K562 (cell line): Measurements from ENCODE around the gene PLK5. TPM values are rescaled to one million over a fixed set of nuclear protein-coding genes. Genes with fewer than 3 reads are reported as not detected.

Experiments used
- ATAC-seq: fragments of 200-7000 bp; cut with Tn5 transposase; 3 replicates; pipeline ENCODE4 v1.9.1; 2020; ENCODE audit warnings: moderate library complexity
- BruUV-seq: library from RNA; stranded (reverse); fragments of 400-500 nt; replicated peaks from 2 replicates; lab custom pipeline; 2021; lab: Mats Ljungman, UMichigan
- CTCF ChIA-PET: fragments of 300-600 bp; formaldehyde crosslinking; extraction: SDS; loops from one replicate; lab custom pipeline; 2021; ENCODE audit warnings: low intra/inter-chr PET ratio; lab: Yijun Ruan, JAX
- POLR2A ChIA-PET: fragments of 300-600, 350-650 bp; sonication (Branson Sonifier 250); formaldehyde crosslinking; extraction: SDS; loops from one replicate; lab custom pipeline; 2021; ENCODE audit warnings: antibody characterized with exemption, inconsistent platforms; lab: Yijun Ruan, JAX
- DNase-seq, 4 experiments: peaks; one replicate each; pipeline versions ENCODE4 v3.0.0 to v3.0.0-alpha.2; 2011 to 2018; ENCODE audit warnings: low spot score in 3 of 4, mixed read lengths in 3 of 4; ENCODE audit errors: extremely low read depth in 1 of 4
- FAIRE-seq: peaks from 2 replicates; lab custom pipeline; 2011; peaks lifted over from hg19 to GRCh38; lab: Jason Lieb, UNC
- H2AFZ ChIP-seq: 2 replicates; pipeline ENCODE4 v1.6.0; 2011; ENCODE audit warnings: low read depth, low read length, control low read depth, inconsistent platforms
- H3K27ac ChIP-seq: fragments of 200-600 bp; 3 replicates; pipeline ENCODE4 v1.8.0; 2011; ENCODE audit warnings: low read depth, mild to moderate bottlenecking, control low read depth, inconsistent platforms, low read length, moderate library complexity, mixed read lengths; ENCODE audit errors: extremely low read depth
- H3K27me3 ChIP-seq, 2 experiments: fragments of 300-600 bp in 1 of 2; 2 replicates in 1 of 2; 3 replicates in 1 of 2; pipeline versions ENCODE4 v1.6.0 to v1.8.0; 2011; ENCODE audit warnings: inconsistent platforms in 2 of 2, low read length in 2 of 2, mild to moderate bottlenecking in 1 of 2, mixed read lengths in 1 of 2, moderate library complexity in 1 of 2; ENCODE audit not compliant: control insufficient read depth in 2 of 2, insufficient read depth in 2 of 2
- H3K36me3 ChIP-seq: fragments of 300-600 bp; 3 replicates; pipeline ENCODE4 v1.8.0; 2011; ENCODE audit warnings: mild to moderate bottlenecking, low read length, inconsistent platforms; ENCODE audit not compliant: control insufficient read depth, insufficient read depth
- H3K4me1 ChIP-seq, 2 experiments: fragments of 200-600 bp in 1 of 2; replicated peaks in 1 of 2; 2 replicates in 1 of 2; 3 replicates in 1 of 2; pipeline versions ENCODE4 v1.5.1 to v1.8.0; 2011; ENCODE audit warnings: inconsistent platforms in 2 of 2, low read length in 2 of 2, mild to moderate bottlenecking in 1 of 2, mixed read lengths in 1 of 2, moderate library complexity in 1 of 2; ENCODE audit not compliant: control insufficient read depth in 2 of 2, insufficient read depth in 2 of 2
- H3K4me2 ChIP-seq: 2 replicates; pipeline ENCODE4 v1.6.1; 2011; ENCODE audit warnings: low read length, control low read depth, inconsistent platforms, mixed read lengths; ENCODE audit not compliant: insufficient read depth
- H3K4me3 ChIP-seq: fragments of 200-600 bp; sonication (generic), shearing (Covaris generic); 2 replicates; pipeline ENCODE4 v1.5.1; 2016; ENCODE audit warnings: control low read depth, inconsistent platforms
- H3K79me2 ChIP-seq: fragments of 200-600 bp; 3 replicates; pipeline ENCODE4 v1.8.0; 2011; ENCODE audit warnings: low read length, inconsistent platforms; ENCODE audit not compliant: control insufficient read depth, insufficient read depth
- H3K9ac ChIP-seq, 2 experiments: 2 replicates each; pipeline versions ENCODE4 v1.6.0 to v1.6.1; 2011; ENCODE audit warnings: low read depth in 2 of 2, low read length in 2 of 2, control low read depth in 1 of 2, inconsistent platforms in 1 of 2, mild to moderate bottlenecking in 1 of 2, mixed read lengths in 1 of 2; ENCODE audit not compliant: insufficient read depth in 1 of 2
- H3K9me1 ChIP-seq: one replicate; pipeline ENCODE4 v1.6.0; 2011; ENCODE audit warnings: inconsistent platforms, mild to moderate bottlenecking, low read length, moderate library complexity; ENCODE audit not compliant: control insufficient read depth, insufficient read depth
- H3K9me3 ChIP-seq: replicated peaks from 2 replicates; pipeline ENCODE4 v1.5.1; 2011; ENCODE audit warnings: low read depth, low read length, inconsistent platforms; ENCODE audit not compliant: control insufficient read depth, insufficient read depth
- H4K20me1 ChIP-seq: replicated peaks from 2 replicates; pipeline ENCODE4 v1.6.1; 2011; ENCODE audit warnings: low read length, inconsistent platforms, mixed read lengths; ENCODE audit not compliant: control insufficient read depth, insufficient read depth
- ARHGAP35 ChIP-seq: fragments of 450-650 bp; IDR thresholded peaks from 2 replicates; pipeline ENCODE4 v1.6.1; 2018; ENCODE audit not compliant: partially characterized antibody
- BCOR ChIP-seq: fragments of 450-650 bp; IDR thresholded peaks from 2 replicates; pipeline ENCODE4 v1.6.1; 2016
- CBX5 ChIP-seq: IDR thresholded peaks from 2 replicates; pipeline ENCODE4 v1.6.1; 2014; ENCODE audit warnings: low read depth, borderline replicate concordance
- CEBPG ChIP-seq, 3 experiments: fragments of 200-800 bp in 1 of 3; sonication (Bioruptor generic) in 1 of 3; sonication (generic) in 1 of 3; formaldehyde crosslinking in 1 of 3; IDR thresholded peaks in 2 of 3; conservative IDR thresholded peaks in 1 of 3; 2 replicates each; pipeline versions ENCODE4 v1.6.1 to v1.8.0; 2016 to 2022; ENCODE audit warnings: missing compliant biosample characterization in 2 of 3, missing genetic modification characterization in 2 of 3, mild to moderate bottlenecking in 1 of 3, missing genetic modification reagents in 1 of 3
- CEBPZ ChIP-seq: fragments of 150-350 bp; IDR thresholded peaks from 2 replicates; pipeline ENCODE4 v1.6.1; 2014; ENCODE audit warnings: low read depth, mild to moderate bottlenecking, low read length, borderline replicate concordance
- HNRNPK ChIP-seq: fragments of 200-400 bp; formaldehyde crosslinking; IDR thresholded peaks from one replicate; pipeline ENCODE4 v1.6.1; 2018; ENCODE audit warnings: mild to moderate bottlenecking, low read depth, low read length; ENCODE audit not compliant: poor library complexity, severe bottlenecking
- KAT7 ChIP-seq: sonication (generic); formaldehyde crosslinking; IDR thresholded peaks from 2 replicates; pipeline ENCODE4 v1.8.0; 2022; ENCODE audit warnings: missing genetic modification reagents, mild to moderate bottlenecking, borderline replicate concordance
- RBM15 ChIP-seq: fragments of 200-400 bp; formaldehyde crosslinking; IDR thresholded peaks from 2 replicates; pipeline ENCODE4 v1.6.1; 2018; ENCODE audit warnings: mild to moderate bottlenecking, low read length, moderate library complexity; ENCODE audit not compliant: insufficient read depth
- SREBF2 ChIP-seq: sonication (generic); formaldehyde crosslinking; IDR thresholded peaks from 2 replicates; pipeline ENCODE4 v1.4.0; 2020; ENCODE audit warnings: mild to moderate bottlenecking, missing genetic modification reagents
- USF1 ChIP-seq: sonication (generic); formaldehyde crosslinking; IDR thresholded peaks from 2 replicates; pipeline ENCODE4 v1.9.0; 2022; ENCODE audit warnings: mild to moderate bottlenecking, missing genetic modification reagents
- ZBED1 ChIP-seq: IDR thresholded peaks from 2 replicates; pipeline ENCODE4 v1.6.1; 2014
- ZNF121 ChIP-seq: sonication (generic); formaldehyde crosslinking; conservative IDR thresholded peaks from 2 replicates; pipeline ENCODE4 v1.8.0; 2022; ENCODE audit warnings: missing genetic modification reagents
- WGBS: fragments of 100-300 bp; shearing (Covaris generic); methylation state at CpG from one replicate; pipeline ENCODE4 v1.1.6; 2016; ENCODE audit warnings: low coverage, mixed read lengths; ENCODE audit not compliant: insufficient coverage; ENCODE audit errors: missing lambda C conversion rate; 5-methylcytosine and 5-hydroxymethylcytosine counted together
- in situ Hi-C: fragments of 300-500 bp; cut with MboI; formaldehyde crosslinking; loops from 4 replicates; pipeline ENCODE4 v1.15.0; 2018; ENCODE audit warnings: inconsistent platforms, mixed read lengths
- intact Hi-C: fragments of 100-400 bp; cut with micrococcal nuclease; formaldehyde crosslinking; loops from 2 replicates; pipeline ENCODE4 v1.14.2; 2022
- polyA plus RNA-seq, 8 experiments: library from polyadenylated mRNA; depleted of rRNA in 4 of 8; stranded (reverse) in 5 of 8; unstranded in 3 of 8; fragments of >200 nt; fragmentation: Nextera tagmentation in 2 of 8; fragmentation: Illumina TruSeq in 1 of 8; extraction: Ambion mirVana in 2 of 8; extraction: Trizol in 1 of 8; gene quantifications; 2 replicates each; pipeline versions ENCODE4 v1.2.1 to v1.2.3, GENCODE V29; 2011 to 2014; ENCODE audit warnings: inconsistent platforms in 1 of 8, missing spikeins in 1 of 8
- total RNA-seq, 7 experiments: library from RNA; depleted of rRNA in 6 of 7; stranded (reverse); fragments of >200 nt in 6 of 7; fragmentation: Illumina TruSeq in 2 of 7; extraction: Trizol in 2 of 7; gene quantifications; 2 replicates each; pipeline versions ENCODE4 v1.2.1 to v1.2.3, GENCODE V29; 2011 to 2021; ENCODE audit warnings: low replicate concordance in 1 of 7

PLK5 gene
- total and polyA plus RNA-seq, 9 of the 15 experiments (the other 6 are each of a cell fraction or from before 2014, with no cell fraction given) = 0.04 to 0.23 (median 0.11) TPM; not detected in 5

- POLR2A ChIA-PET = no interaction called here
- no peak overlapping the region for H2AFZ ChIP-seq
- TF ChIP-seq ZBED1 (no peak), CEBPG (CRISPR knock-in tag; IDR thresholded peaks at IDR 0.05) (no peak), CEBPG (tag; conservative IDR thresholded peaks at IDR 0.05 in 1 of 2, IDR thresholded peaks at IDR 0.05 in 1 of 2) (no peak), BCOR (0 out of 2 replicates have a peak, but pooled peaks have one; percentile 26), KAT7 (0 out of 2 replicates have a peak, but pooled peaks have one; percentile 40), HNRNPK (no peak), USF1 (CRISPR knock-in tag) (no peak), SREBF2 (CRISPR knock-in tag) (no peak), RBM15 (no peak), ZNF121 (peak; percentile 87), ARHGAP35 (no peak), CBX5 (no peak), CEBPZ (no peak)
These were observed 37.5 kb downstream of the PLK5 start for GRCh38 chr19:1561236-1561842.

More at GRCh38 chr19:1561236-1561842, 37.5 kb downstream of the PLK5 start:
- Histone ChIP-seq H3K27me3 (no peaks in the 10 kb centered on the region), H3K36me3 (peaks cover 12% of the 10 kb centered on the region; the same call in 1 of the 3 replicates), H3K4me1 (peaks cover 0 to 45% of the 10 kb centered on the region in 2 experiments; a peak in 4 of 5 replicates), H3K27ac (no peak overlapping the region), H3K9me1 (no peaks in the 10 kb centered on the region), H3K9ac (peak overlapping the region in 1 of 2 experiments; percentile 43; a peak in 2 of 4 replicates), H3K79me2 (peaks cover 35% of the 10 kb centered on the region), H3K4me3 (no peak overlapping the region), H3K4me2 (no peak overlapping the region), H3K9me3 (no peaks in the 10 kb centered on the region), H4K20me1 (peaks cover 5% of the 10 kb centered on the region)
- ATAC-seq = no peak
- CTCF ChIA-PET = no interaction called here
- 92% methylated on average over 16 of the region's 17 CpGs for WGBS
- intact Hi-C loops = no loop called here
- no peak for DNase-seq
- BruUV-seq = no TSS peak
- no peak for FAIRE-seq
- in situ Hi-C loops = no loop called here
